HepG2 (cell line): ENCODE data around the gene CSNK1D. TPM values are rescaled to one million over a fixed set of nuclear protein-coding genes. Genes with fewer than 3 reads are reported as not detected.

Experiments used
- GATAD1 ChIP-seq: IDR thresholded peaks from 2 replicates; pipeline ENCODE4 v1.6.1; 2016; ENCODE audit warnings: missing genetic modification reagents, missing compliant biosample characterization
- HBP1 ChIP-seq: IDR thresholded peaks from 2 replicates; pipeline ENCODE4 v1.6.1; 2016; ENCODE audit warnings: low read depth, control low read depth
- IKZF1 ChIP-seq: fragments of 450-650 bp; IDR thresholded peaks from 2 replicates; pipeline ENCODE4 v1.7.1; 2016
- IKZF4 ChIP-seq: sonication (generic); formaldehyde crosslinking; IDR thresholded peaks from 2 replicates; pipeline ENCODE4 v1.5.1; 2020; ENCODE audit warnings: borderline replicate concordance, mild to moderate bottlenecking, low read depth, missing genetic modification reagents; ENCODE audit errors: not compliant biosample characterization
- MIER3 ChIP-seq: IDR thresholded peaks from 2 replicates; pipeline ENCODE4 v1.6.1; 2016; ENCODE audit warnings: missing compliant biosample characterization, borderline replicate concordance
- PHF20 ChIP-seq: sonication (generic); formaldehyde crosslinking; IDR thresholded peaks from 2 replicates; pipeline ENCODE4 v1.5.0; 2020; ENCODE audit warnings: mild to moderate bottlenecking, missing genetic modification reagents
- POLR2AphosphoS2 ChIP-seq: IDR thresholded peaks from 2 replicates; pipeline ENCODE4 v1.6.1; 2011; ENCODE audit warnings: low read depth, low read length, improper control_type of control experiment
- PPARG ChIP-seq: conservative IDR thresholded peaks from 2 replicates; pipeline ENCODE4 v1.6.1; 2016; ENCODE audit warnings: missing biosample characterization, missing genetic modification reagents
- TBP ChIP-seq: sonication (generic); formaldehyde crosslinking; IDR thresholded peaks from 2 replicates; pipeline ENCODE4 v1.5.0; 2020; ENCODE audit warnings: missing genetic modification reagents
- TRIM24 ChIP-seq: sonication (generic); formaldehyde crosslinking; IDR thresholded peaks from 2 replicates; pipeline ENCODE4 v1.8.0; 2022; ENCODE audit warnings: mild to moderate bottlenecking, missing genetic modification reagents
- ZNF350 ChIP-seq: sonication (generic); formaldehyde crosslinking; IDR thresholded peaks from 2 replicates; pipeline ENCODE4 v1.4.0; 2020; ENCODE audit warnings: mild to moderate bottlenecking, low read depth, missing genetic modification reagents, borderline replicate concordance
- ZNF552 ChIP-seq: sonication (generic); formaldehyde crosslinking; IDR thresholded peaks from 2 replicates; pipeline ENCODE4 v1.9.0; 2022; ENCODE audit warnings: missing genetic modification reagents, mild to moderate bottlenecking, borderline replicate concordance
- ZSCAN12 ChIP-seq: sonication (generic); formaldehyde crosslinking; IDR thresholded peaks from 2 replicates; pipeline ENCODE4 v1.9.0; 2021; ENCODE audit warnings: mild to moderate bottlenecking, missing genetic modification reagents
- polyA plus RNA-seq, 8 experiments: library from polyadenylated mRNA; depleted of rRNA in 3 of 8; stranded (reverse) in 7 of 8; unstranded in 1 of 8; fragments of >200 nt; fragmentation: Illumina TruSeq in 4 of 8; extraction: Trizol in 4 of 8; gene quantifications; 2 replicates each; pipeline versions ENCODE4 v1.2.1 to v1.2.3, GENCODE V29; 2011 to 2016; ENCODE audit warnings: low read depth in 4 of 8, missing spikeins in 1 of 8, mixed read lengths in 1 of 8; ENCODE audit not compliant: insufficient read depth in 1 of 8
- total RNA-seq, 5 experiments: library from RNA; depleted of rRNA; stranded (reverse); fragments of >200 nt; fragmentation: Illumina TruSeq; extraction: Trizol; gene quantifications; 2 replicates each; pipeline ENCODE4 v1.2.3, GENCODE V29; 2016; ENCODE audit warnings: low read depth in 1 of 5
- TF ChIP-seq, protein P1 (sequence below): sonication (generic); formaldehyde crosslinking; IDR thresholded peaks from 2 replicates; pipeline ENCODE4 v1.5.0; 2020; ENCODE audit warnings: mild to moderate bottlenecking, missing genetic modification reagents, borderline replicate concordance
- TF ChIP-seq, protein P2 (sequence below): sonication (generic); formaldehyde crosslinking; IDR thresholded peaks from 2 replicates; pipeline ENCODE4; 2020; ENCODE audit warnings: missing genetic modification reagents, mild to moderate bottlenecking, borderline replicate concordance

Gene CSNK1D
- total and polyA plus RNA-seq, 2 of the 13 experiments (the other 11 are each of a cell fraction or from before 2014, with no cell fraction given), result 31.5 to 128 TPM

DNA sequence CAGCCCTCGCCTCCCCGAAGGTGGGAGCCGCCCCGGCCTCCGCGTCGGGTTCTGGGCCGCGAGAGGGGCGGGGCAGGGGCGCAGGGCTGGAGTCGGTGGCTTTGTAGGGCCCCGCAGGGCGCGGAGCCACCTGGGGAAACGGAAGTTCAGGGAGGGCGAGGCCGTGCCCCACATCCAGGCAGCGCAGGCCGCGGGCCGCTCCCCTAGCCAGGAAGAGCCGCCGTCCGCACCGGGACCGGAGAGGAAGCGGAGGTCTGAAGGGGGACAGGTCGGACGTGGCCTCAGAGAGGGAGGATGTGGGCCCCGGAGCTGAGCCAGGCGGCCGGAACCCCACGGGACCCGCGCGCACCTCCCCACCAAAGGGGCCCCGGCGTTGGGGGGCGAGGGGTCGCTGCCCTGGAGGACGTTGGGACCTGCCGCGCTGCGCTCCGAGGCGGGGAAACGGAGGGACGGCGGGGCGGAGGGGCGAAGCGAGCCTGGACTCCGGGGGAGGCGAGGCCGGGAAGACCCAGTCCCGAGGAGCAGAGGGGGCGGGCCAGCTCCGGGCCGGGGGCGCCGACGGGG is 45.1 kb downstream of the CSNK1D start (continued):
- TF ChIP-seq HBP1 (CRISPR knock-in tag) (no peak), MIER3 (CRISPR knock-in tag) (no peak), TRIM24 (CRISPR knock-in tag) (no peak), IKZF1 (no peak), PPARG (no peak), POLR2AphosphoS2 (no peak), PHF20 (peak; percentile 61; the same call in 1 of the 2 replicates), ZSCAN12 (peak; percentile 51; the same call in 1 of the 2 replicates), ZNF350 (no peak), GATAD1 (CRISPR knock-in tag) (peak; percentile 67), IKZF4 (CRISPR knock-in tag) (no peak), TBP (CRISPR knock-in tag) (no peak), ZNF552 (peak; percentile 39; the same call in 1 of the 2 replicates)
- TF ChIP-seq, protein P1, sequence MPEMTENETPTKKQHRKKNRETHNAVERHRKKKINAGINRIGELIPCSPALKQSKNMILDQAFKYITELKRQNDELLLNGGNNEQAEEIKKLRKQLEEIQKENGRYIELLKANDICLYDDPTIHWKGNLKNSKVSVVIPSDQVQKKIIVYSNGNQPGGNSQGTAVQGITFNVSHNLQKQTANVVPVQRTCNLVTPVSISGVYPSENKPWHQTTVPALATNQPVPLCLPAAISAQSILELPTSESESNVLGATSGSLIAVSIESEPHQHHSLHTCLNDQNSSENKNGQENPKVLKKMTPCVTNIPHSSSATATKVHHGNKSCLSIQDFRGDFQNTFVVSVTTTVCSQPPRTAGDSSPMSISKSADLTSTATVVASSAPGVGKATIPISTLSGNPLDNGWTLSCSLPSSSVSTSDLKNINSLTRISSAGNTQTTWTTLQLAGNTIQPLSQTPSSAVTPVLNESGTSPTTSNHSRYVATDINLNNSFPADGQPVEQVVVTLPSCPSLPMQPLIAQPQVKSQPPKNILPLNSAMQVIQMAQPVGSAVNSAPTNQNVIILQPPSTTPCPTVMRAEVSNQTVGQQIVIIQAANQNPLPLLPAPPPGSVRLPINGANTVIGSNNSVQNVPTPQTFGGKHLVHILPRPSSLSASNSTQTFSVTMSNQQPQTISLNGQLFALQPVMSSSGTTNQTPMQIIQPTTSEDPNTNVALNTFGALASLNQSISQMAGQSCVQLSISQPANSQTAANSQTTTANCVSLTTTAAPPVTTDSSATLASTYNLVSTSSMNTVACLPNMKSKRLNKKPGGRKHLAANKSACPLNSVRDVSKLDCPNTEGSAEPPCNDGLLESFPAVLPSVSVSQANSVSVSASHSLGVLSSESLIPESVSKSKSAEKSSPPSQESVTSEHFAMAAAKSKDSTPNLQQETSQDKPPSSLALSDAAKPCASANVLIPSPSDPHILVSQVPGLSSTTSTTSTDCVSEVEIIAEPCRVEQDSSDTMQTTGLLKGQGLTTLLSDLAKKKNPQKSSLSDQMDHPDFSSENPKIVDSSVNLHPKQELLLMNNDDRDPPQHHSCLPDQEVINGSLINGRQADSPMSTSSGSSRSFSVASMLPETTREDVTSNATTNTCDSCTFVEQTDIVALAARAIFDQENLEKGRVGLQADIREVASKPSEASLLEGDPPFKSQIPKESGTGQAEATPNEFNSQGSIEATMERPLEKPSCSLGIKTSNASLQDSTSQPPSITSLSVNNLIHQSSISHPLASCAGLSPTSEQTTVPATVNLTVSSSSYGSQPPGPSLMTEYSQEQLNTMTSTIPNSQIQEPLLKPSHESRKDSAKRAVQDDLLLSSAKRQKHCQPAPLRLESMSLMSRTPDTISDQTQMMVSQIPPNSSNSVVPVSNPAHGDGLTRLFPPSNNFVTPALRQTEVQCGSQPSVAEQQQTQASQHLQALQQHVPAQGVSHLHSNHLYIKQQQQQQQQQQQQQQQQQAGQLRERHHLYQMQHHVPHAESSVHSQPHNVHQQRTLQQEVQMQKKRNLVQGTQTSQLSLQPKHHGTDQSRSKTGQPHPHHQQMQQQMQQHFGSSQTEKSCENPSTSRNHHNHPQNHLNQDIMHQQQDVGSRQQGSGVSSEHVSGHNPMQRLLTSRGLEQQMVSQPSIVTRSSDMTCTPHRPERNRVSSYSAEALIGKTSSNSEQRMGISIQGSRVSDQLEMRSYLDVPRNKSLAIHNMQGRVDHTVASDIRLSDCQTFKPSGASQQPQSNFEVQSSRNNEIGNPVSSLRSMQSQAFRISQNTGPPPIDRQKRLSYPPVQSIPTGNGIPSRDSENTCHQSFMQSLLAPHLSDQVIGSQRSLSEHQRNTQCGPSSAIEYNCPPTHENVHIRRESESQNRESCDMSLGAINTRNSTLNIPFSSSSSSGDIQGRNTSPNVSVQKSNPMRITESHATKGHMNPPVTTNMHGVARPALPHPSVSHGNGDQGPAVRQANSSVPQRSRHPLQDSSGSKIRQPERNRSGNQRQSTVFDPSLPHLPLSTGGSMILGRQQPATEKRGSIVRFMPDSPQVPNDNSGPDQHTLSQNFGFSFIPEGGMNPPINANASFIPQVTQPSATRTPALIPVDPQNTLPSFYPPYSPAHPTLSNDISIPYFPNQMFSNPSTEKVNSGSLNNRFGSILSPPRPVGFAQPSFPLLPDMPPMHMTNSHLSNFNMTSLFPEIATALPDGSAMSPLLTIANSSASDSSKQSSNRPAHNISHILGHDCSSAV (CRISPR knock-in tag), result no peak
- TF ChIP-seq, protein P2, sequence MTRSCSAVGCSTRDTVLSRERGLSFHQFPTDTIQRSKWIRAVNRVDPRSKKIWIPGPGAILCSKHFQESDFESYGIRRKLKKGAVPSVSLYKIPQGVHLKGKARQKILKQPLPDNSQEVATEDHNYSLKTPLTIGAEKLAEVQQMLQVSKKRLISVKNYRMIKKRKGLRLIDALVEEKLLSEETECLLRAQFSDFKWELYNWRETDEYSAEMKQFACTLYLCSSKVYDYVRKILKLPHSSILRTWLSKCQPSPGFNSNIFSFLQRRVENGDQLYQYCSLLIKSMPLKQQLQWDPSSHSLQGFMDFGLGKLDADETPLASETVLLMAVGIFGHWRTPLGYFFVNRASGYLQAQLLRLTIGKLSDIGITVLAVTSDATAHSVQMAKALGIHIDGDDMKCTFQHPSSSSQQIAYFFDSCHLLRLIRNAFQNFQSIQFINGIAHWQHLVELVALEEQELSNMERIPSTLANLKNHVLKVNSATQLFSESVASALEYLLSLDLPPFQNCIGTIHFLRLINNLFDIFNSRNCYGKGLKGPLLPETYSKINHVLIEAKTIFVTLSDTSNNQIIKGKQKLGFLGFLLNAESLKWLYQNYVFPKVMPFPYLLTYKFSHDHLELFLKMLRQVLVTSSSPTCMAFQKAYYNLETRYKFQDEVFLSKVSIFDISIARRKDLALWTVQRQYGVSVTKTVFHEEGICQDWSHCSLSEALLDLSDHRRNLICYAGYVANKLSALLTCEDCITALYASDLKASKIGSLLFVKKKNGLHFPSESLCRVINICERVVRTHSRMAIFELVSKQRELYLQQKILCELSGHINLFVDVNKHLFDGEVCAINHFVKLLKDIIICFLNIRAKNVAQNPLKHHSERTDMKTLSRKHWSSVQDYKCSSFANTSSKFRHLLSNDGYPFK (CRISPR knock-in tag), result no peak
